Upper lobe of left lung (tissue), 6 donors: Measurements from ENCODE around the gene BUB3. TPM values are rescaled to one million over a fixed set of nuclear protein-coding genes. Genes with fewer than 3 reads are reported as not detected.
A peak's percentile ranks its signal among the peaks of the same experiment; 100 is the strongest.

Source experiments
- ATAC-seq, 2 donors: fragments of 200-7000 bp; cut with Tn5 transposase; one replicate each; pipeline ENCODE4 v1.9.1; 2022; ENCODE audit warnings: mild to moderate bottlenecking in 2 of 2, moderate library complexity in 2 of 2; ENCODE audit not compliant: low FRiP score in 2 of 2
- DNase-seq, 2 donors: peaks; one replicate each; pipeline ENCODE4 v3.0.0-alpha.2; 2019 to 2020
- H3K27ac ChIP-seq, 4 donors: fragments of 200-600 bp; sonication (generic); one replicate each; pipeline ENCODE4 v1.5.1; 2016 to 2019
- H3K27me3 ChIP-seq, 4 donors: fragments of 200-600 bp; sonication (generic); one replicate each; pipeline ENCODE4 v1.5.1; 2017 to 2019
- H3K36me3 ChIP-seq, 4 donors: fragments of 200-600 bp; sonication (generic); one replicate each; pipeline ENCODE4 v1.5.1; 2016 to 2019
- H3K4me1 ChIP-seq, 4 donors: fragments of 200-600 bp; sonication (generic); one replicate each; pipeline ENCODE4 v1.5.1; 2018 to 2019
- H3K4me3 ChIP-seq, 4 donors: fragments of 200-600 bp; sonication (generic); one replicate each; pipeline ENCODE4 v1.5.1; 2017 to 2019; ENCODE audit warnings: mild to moderate bottlenecking in 2 of 4, moderate library complexity in 1 of 4
- H3K9me3 ChIP-seq, 4 donors: fragments of 200-600 bp; sonication (generic); one replicate each; pipeline ENCODE4 v1.5.1; 2018 to 2019
- EP300 ChIP-seq, 4 donors: sonication (generic); formaldehyde crosslinking; IDR thresholded peaks; one replicate each; pipeline ENCODE4 v1.5.1; 2017; ENCODE audit warnings: antibody characterized with exemption in 4 of 4, control low read depth in 2 of 4
- POLR2A ChIP-seq, 4 donors: fragments of 450-650 bp; IDR thresholded peaks; one replicate each; pipeline ENCODE4 v1.5.1; 2016 to 2017; ENCODE audit warnings: antibody characterized with exemption in 4 of 4, mild to moderate bottlenecking in 2 of 4
- POLR2AphosphoS5 ChIP-seq, 2 donors: sonication (generic); formaldehyde crosslinking; IDR thresholded peaks; one replicate each; pipeline ENCODE4 v1.5.1; 2017; ENCODE audit warnings: antibody characterized with exemption in 2 of 2
- WGBS, 2 donors: methylation state at CpG; one replicate each; pipeline ENCODE4 v1.1.5; 2017 to 2018; 5-methylcytosine and 5-hydroxymethylcytosine counted together
- total RNA-seq, 6 donors: library from RNA; depleted of rRNA in 4 of 6; stranded (reverse); fragments of >200 nt in 4 of 6; gene quantifications; one replicate each; pipeline versions ENCODE4 v1.1.0 to v1.2.1, GENCODE V29; 2016 to 2021
- TF ChIP-seq, protein P1 (sequence below), 6 experiments: fragments of 450-650 bp in 4 of 6; fragments of 200-600 bp in 2 of 6; sonication (generic) in 2 of 6; IDR thresholded peaks; one replicate each; pipeline ENCODE4 v1.5.1; 2016 to 2019; ENCODE audit warnings: antibody characterized with exemption in 6 of 6
- donor health status: DM: no; HTN: no; CAD: no; lungs with moderate emphysema.
- donor health status: DM: no; HTN: yes; CAD: no; lungs with severe emphysema.

BUB3 gene
- total RNA-seq, 6 donors from 2014 or later = 41.0 to 138 (median 52.4) TPM

DNA sequence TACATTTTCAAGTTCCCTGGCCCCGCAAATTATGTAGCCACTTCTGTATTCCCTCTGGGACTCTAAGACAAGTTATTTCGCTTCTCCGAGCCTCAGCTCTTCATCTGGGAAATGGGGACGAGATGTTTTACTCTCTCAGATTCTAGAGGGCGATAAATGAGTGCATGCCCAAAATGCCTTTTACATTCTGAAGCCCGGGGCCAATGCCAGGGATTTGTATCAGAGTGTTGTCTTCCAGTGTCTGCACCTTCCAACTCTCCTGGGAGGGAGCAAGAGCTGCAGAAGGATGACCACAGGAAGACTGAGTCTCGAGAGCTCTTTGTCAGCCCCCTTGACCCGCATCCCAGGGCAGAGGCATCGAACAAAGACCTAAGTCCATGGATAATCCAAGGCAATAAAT, 39.9 kb downstream of the BUB3 start:
- H3K27ac ChIP-seq = no peak overlapping the region
- H3K9me3 ChIP-seq = no peaks in the 10 kb centered on the region
- no peaks in the 10 kb centered on the region for H3K4me1 ChIP-seq
- 96 to 98% methylated on average over 9 of the region's 9 CpGs for WGBS, 2 donors
- H3K4me3 ChIP-seq = no peak overlapping the region
- H3K36me3 ChIP-seq = peaks cover 0 to 14% (median 2%) of the 10 kb centered on the region in 4 donors
- H3K27me3 ChIP-seq = no peaks in the 10 kb centered on the region
- no peak for TF ChIP-seq POLR2AphosphoS5 (IDR thresholded peaks at IDR 0.05)
- TF ChIP-seq EP300 (IDR thresholded peaks at IDR 0.05) = no peak
- TF ChIP-seq POLR2A (IDR thresholded peaks at IDR 0.05) = no peak
- TF ChIP-seq, protein P1, sequence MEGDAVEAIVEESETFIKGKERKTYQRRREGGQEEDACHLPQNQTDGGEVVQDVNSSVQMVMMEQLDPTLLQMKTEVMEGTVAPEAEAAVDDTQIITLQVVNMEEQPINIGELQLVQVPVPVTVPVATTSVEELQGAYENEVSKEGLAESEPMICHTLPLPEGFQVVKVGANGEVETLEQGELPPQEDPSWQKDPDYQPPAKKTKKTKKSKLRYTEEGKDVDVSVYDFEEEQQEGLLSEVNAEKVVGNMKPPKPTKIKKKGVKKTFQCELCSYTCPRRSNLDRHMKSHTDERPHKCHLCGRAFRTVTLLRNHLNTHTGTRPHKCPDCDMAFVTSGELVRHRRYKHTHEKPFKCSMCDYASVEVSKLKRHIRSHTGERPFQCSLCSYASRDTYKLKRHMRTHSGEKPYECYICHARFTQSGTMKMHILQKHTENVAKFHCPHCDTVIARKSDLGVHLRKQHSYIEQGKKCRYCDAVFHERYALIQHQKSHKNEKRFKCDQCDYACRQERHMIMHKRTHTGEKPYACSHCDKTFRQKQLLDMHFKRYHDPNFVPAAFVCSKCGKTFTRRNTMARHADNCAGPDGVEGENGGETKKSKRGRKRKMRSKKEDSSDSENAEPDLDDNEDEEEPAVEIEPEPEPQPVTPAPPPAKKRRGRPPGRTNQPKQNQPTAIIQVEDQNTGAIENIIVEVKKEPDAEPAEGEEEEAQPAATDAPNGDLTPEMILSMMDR (IDR thresholded peaks at IDR 0.05) = no peak
- ATAC-seq (no peak), DNase-seq (no peak)

DNA sequence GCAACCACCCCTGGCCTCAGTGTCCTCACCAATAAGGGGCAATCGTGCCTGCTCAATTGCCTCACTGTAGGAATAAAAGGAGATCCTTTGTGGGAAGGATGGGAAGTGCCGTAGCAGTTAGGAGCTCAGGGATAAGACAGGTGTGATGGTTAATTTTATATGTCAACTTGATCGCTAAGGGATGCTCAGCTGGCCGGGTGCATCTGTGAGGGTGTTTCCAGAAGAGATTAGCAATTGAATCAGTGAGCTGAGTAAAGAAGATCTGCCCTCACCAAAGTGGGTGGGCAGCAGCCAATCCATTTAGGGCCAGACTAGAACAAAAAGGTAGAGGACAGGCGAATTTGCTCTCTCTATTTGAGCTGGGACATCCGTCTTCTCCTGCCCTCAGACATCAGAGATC, 46.3 kb downstream of the BUB3 start:
- no peaks in the 10 kb centered on the region for H3K9me3 ChIP-seq
- H3K36me3 ChIP-seq = no peaks in the 10 kb centered on the region
- whole genome bisulfite sequencing, 2 donors = 69 to 71% methylated on average over 6 of the region's 6 CpGs
- no peaks in the 10 kb centered on the region for H3K4me1 ChIP-seq
- ATAC-seq = no peak
- H3K4me3 ChIP-seq = no peak overlapping the region
- no peak for DNase-seq
- TF ChIP-seq EP300 (IDR thresholded peaks at IDR 0.05) (no peak), POLR2AphosphoS5 (IDR thresholded peaks at IDR 0.05) (no peak), POLR2A (IDR thresholded peaks at IDR 0.05) (no peak)
- TF ChIP-seq, protein P1 (IDR thresholded peaks at IDR 0.05) = no peak
- no peak overlapping the region for H3K27ac ChIP-seq
- no peaks in the 10 kb centered on the region for H3K27me3 ChIP-seq

DNA sequence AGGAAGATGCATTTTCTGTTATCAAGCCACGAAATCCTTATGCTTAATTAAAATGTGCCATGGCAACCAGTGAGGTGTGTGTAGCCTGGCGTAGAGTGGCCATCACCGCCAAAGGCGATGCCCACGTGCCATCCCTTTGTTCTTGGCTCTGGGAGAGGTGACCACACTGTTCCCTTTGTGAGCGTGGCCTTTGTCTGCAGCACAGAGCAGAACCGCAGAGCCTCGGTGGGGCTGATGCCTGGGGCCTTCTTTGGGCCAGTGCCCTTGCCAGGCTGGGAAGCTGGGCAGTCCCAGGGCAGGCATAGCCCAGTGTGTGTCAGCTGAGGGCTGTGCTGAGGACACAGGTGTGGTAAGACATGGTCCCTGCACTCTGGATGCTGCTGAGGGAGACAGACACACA, 48.3 kb downstream of the BUB3 start:
- peak in 1 of 2 donors; percentile 47 for DNase-seq
- WGBS, 2 donors = 92 to 100% methylated on average over 4 to 8 of the region's 8 CpGs
- Histone ChIP-seq H3K36me3 (no peaks in the 10 kb centered on the region), H3K27ac (no peak overlapping the region), H3K4me1 (no peaks in the 10 kb centered on the region), H3K9me3 (peaks cover 0 to 1% (median 0%) of the 10 kb centered on the region in 4 donors), H3K4me3 (no peak overlapping the region), H3K27me3 (no peaks in the 10 kb centered on the region)
- TF ChIP-seq POLR2AphosphoS5 (IDR thresholded peaks at IDR 0.05) (no peak), EP300 (IDR thresholded peaks at IDR 0.05) (no peak), POLR2A (IDR thresholded peaks at IDR 0.05) (no peak)
- TF ChIP-seq, protein P1 (IDR thresholded peaks at IDR 0.05) = no peak
- ATAC-seq = no peak

DNA sequence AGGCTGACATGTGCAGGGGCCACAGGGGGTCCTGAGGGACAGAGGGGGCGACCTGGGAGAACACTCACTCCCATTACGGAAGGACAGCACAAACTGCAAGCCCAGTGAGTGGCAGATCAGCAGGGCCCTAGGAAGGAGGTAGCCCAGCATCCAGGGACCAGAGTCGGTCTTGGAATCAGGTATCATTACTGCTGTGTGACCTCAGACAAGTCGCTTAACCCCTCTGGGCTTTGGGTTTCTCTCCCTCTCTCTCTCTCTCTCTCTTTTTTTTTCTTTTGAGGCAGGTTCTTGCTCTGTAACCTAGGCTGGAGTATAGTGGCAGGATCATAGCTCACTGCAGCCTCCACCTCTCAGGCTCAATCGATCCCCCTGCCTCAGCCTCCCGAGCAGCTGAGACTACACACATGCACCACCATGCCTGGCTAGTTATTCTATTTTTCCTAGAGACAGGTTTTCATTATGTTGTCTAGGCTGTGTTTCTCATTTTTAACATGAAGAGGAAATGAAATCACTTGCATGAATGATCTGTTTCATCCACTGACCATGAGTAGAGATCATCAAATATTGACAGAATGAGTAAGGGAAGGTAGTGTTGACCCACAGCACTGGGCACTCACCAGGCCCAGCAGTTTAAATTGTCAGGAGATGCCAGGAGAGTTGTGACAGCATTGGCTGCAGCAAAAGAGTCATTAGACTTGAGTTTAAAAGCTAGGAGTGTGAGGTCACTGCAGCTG, 49.4 kb downstream of the BUB3 start:
- Histone ChIP-seq H3K4me1 (no peaks in the 10 kb centered on the region), H3K27ac (no peak overlapping the region), H3K9me3 (peaks cover 4 to 5% (median 4%) of the 10 kb centered on the region in 4 donors), H3K36me3 (no peaks in the 10 kb centered on the region), H3K4me3 (no peak overlapping the region), H3K27me3 (no peaks in the 10 kb centered on the region)
- 94% methylated on average over 4 to 6 of the region's 6 CpGs for WGBS, 2 donors
- ATAC-seq = no peak
- no peak for DNase-seq
- TF ChIP-seq POLR2A (IDR thresholded peaks at IDR 0.05) = no peak
- TF ChIP-seq POLR2AphosphoS5 (IDR thresholded peaks at IDR 0.05) = no peak
- TF ChIP-seq, protein P1 (IDR thresholded peaks at IDR 0.05) = no peak
- TF ChIP-seq EP300 (IDR thresholded peaks at IDR 0.05) = no peak

DNA sequence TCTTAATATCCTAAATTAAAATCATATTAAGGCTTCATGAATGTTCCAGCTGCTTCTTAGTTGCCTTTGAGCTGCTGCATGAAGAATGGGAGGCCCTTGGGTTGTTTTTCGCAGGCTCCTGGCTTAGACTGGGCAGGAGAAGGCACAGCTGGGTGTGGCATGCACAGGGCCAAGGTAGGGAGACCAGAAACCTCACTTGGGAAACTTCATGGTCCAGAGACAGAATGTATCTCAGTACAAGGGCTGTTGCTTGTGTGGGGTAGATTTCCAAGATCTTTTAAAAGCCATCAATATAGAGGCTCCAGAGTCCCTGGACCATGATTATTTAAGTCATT, 49.9 kb downstream of the BUB3 start:
- Histone ChIP-seq H3K9me3 (peaks cover 4 to 5% (median 4%) of the 10 kb centered on the region in 4 donors), H3K4me1 (no peaks in the 10 kb centered on the region), H3K36me3 (no peaks in the 10 kb centered on the region), H3K27me3 (no peaks in the 10 kb centered on the region), H3K27ac (no peak overlapping the region), H3K4me3 (no peak overlapping the region)
- TF ChIP-seq POLR2AphosphoS5 (IDR thresholded peaks at IDR 0.05) (no peak), POLR2A (IDR thresholded peaks at IDR 0.05) (no peak), EP300 (IDR thresholded peaks at IDR 0.05) (no peak)
- TF ChIP-seq, protein P1 (IDR thresholded peaks at IDR 0.05) = no peak
- no peak for DNase-seq
- ATAC-seq = no peak
- WGBS, 2 donors = 91 to 100% methylated on average over 1 of the region's 1 CpG
